GM18502 (cell line): ENCODE measurements around the gene EOMES.
"Not testable (repeated sequence)": the region's sequence is repeated elsewhere in the genome, so short reads cannot be mapped to it uniquely, and the experiment has no call there.

Source experiments
- ATAC-seq: cut with Tn5 transposase; IDR thresholded peaks from one replicate; pipeline ENCODE4 v1.9.1; 2021; ENCODE audit warnings: mild to moderate bottlenecking; ENCODE audit not compliant: unreplicated experiment, poor library complexity

The EOMES gene

DNA sequence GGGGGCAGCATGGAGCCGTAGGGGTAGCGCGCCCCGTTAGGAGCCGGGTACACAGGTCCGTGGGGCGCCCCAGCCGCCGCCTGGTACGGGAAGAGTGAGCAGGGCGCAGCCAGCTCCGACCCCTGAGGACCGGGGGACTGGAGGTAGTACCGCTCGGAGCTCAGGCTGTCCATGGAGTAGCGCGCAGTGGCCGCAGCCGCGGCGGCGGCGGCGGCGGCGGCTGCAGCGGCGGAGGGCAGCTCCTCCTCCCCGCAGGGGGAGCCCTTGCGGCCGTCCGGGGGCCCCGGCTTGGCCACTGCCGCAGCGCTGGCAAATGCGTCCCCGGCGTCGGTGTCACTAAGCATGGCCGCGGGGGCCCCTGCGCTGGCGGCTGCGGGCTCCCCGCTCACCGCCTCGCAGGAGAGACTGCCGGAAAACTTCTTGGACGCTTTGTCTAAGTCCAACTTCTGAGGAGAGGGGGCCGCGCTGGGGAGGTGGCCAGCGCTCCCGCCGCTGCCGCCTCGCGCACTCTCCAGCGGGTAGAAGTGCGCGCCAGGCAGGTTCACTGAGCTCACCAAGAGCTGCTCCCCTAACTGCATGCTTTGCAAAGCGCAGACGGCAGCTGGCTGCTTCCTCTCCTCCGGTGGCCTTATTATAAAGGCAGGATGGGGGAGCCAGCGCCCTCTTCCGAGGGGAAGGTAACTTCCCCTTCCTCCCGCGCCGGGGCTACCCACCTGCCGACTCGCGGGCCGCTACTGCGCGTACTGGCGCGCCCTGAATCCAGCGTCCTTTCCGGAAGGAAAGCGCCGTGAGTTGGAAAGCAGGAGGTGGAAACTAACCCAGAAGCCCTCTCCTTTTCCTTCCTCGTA lies at the start of gene EOMES:
Gene EOMES, minus strand, starts transcription at position 607 of the 848 bp plus-strand sequence. Its CDS starts 29 bp downstream, at position 578.
- peak; percentile 62 for ATAC-seq

DNA sequence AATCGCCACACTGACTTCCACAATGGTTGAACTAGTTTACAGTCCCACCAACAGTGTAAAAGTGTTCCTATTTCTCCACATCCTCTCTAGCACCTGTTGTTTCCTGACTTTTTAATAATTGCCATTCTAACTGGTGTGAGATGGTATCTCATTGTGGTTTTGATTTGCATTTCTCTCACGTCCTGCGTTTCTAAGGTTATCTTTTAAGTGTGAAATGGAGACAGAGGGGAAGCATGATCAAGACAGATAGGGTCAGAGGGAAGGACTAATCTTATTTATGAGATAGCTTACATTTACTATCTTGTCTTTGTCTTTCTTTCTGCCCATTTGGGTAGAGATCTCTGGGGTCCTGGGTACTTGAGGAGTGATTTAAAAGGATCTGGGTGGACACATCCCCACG lies 48.3 kb upstream of the EOMES start:
- ATAC-seq: not testable (repeated sequence)

- ATAC-seq: no peak
Measured at GRCh38 chr3:27767000-27767399, 44.9 kb upstream of the EOMES start.

DNA sequence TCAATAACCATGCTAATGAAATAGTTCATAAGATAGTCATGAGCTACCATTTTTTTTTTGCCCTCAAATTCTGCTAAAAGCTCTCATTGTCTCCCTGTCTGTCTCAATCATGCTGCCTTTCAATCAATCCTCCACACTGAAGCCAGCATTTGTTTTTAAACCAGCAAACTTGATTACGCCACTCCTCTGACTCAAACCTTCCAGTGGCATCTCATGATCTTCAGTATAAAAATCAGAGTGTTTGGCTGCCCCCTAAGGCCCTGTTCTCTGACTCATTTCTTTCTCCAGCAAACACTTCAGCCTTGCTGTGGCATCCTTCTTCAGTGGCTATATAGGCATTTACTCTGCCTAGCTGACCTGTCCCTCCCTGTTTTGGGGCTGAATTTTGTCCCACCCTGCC lies 36.0 kb upstream of the EOMES start:
- ATAC-seq: no peak

GRCh38 chr3:27756877-27757276 lies 34.8 kb upstream of the EOMES start:
- no peak for ATAC-seq

DNA sequence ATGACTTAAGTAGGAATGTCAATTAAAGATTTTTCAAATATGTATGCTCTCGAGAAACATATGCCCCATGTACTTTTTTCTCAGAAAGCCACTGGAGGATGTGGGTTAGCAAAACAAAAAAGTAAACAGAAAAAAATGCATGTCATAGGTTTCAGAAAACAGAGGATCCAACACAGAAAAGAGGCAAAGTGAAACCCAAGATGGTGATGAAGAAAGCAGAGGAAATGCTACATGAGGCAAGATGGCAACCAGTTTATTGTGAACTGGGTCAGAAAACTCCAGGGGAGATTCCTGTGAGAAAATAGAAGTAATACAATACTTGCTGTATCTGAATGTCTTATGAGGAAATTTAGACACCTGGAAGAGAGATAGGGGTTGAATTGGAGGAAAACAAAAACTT lies 30.8 kb upstream of the EOMES start:
- ATAC-seq: no peak

- no peak for ATAC-seq
Measured at GRCh38 chr3:27749643-27750042, 27.5 kb upstream of the EOMES start.

DNA sequence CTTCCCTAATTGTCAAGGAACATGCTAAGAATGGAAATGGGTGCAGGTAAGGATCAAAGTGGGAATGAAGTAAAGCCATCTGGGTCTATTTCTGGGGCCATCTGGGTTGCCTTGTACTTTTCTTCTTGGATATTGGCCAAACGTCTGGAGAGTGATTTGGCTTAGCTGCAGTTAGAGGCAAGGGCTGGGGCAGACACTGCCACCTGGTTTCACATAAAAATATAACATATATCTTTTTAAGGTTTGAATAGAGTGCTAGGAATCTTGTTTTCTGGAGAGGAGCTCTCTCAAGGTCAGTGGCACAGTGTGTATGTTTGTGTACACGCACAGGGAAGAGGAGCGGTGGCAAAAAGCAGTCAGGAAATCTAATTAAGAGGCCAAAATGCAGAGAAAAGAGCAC lies 24.7 kb upstream of the EOMES start:
- ATAC-seq: no peak

DNA sequence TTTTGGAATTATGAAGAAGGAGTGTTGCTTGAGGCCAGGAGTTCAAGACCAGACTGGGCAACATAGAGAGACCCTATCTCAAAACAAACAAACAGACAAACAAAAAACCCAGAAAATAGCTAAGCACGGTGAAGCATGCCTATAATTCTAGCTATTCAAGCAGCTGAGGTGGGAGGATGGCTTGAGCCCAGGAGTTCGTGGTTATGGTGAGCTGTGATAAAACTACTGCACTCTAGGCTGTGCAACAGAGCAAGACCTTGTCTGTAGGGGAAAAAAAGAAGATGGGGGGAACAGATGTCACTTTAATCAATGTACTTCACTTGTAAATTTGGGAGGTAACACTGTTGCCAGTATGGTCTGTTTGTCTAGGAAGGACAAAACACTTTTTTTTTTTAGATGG lies 18.7 kb upstream of the EOMES start:
- ATAC-seq: no peak

GRCh38 chr3:27737091-27737490 lies 15.0 kb upstream of the EOMES start:
- no peak for ATAC-seq

DNA sequence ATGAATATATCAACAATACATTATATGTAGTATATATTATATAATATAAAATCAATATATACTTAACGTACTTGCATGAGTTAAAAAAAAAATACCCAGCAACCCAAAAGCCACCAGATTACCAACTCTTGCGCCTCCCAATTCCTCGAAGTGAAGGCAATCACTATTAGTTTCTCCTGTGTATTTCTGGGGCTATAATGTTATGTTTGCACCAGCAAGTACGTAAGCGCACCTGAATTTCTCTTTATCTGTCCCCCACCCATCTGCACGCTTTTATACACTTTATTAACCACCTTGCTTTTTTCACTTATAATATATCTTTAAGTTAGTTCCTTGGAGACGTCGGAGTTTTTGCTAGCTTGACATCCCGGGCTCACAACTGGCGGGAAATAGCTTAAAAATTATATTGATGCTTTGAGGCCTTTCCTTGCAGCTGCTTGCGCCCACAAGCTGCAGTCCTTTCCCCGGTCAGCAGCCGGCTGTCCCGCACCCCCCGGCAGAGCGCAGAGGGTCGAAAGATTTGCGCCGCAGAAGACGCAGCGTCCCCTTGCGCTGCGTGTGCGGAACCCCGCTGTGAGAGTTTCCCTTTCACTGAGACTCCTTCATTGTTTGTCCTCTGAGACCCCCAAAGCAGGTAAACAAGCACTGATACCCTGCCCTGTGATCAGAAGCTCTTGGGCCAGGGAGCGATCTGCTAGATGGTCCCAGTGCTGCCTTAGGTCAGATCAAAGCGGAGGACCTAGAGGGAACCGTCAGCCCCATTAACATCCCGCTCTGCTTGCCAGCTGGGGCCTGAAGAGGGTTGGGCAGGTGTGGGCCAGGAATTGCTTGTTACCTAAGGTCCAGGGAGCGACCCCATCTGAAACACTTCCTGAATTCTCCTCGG lies 8.9 kb upstream of the EOMES start:
- ATAC-seq: no peak

DNA sequence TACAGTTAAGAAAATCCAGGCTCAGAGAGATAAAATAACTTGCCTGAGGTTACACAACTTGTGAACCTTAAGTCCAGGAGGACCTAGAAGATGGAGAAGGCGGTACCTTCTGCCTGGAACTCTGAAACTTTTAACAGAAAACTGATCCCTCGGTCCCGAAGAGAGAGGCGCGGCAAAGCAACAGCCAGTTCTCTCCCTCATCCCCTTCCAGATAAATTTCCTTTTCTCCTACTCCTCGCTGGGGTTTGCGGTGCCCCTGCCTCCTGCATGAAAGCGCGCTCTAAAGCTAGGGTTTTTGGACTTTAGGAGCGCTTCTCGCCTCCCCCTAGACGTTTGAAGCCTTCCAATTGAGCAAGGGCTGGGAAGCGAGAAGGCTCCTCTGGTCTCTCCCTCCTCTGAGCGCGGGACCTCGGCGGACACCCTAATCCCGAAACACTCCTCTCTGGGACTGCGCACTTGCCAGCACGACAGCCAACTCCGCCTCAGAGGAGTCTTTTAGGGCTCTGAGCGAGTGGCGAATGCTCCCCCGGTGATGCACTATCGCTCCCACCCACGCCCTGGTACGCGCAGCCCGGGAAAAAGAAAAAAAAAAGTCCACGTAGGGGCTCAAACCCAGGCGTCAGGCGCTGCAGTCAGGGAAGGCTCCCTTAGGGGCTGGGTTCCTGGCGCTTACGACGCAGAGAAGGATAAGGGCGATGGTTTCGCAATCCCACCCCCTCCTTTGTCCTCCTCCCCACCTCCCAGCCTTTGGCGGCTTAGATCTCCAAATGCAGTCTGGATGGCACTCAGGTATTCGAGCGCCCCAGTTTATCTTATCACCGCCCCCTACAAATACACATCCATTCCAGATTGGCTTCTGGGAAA lies 7.9 kb upstream of the EOMES start:
- ATAC-seq: no peak

GRCh38 chr3:27729325-27729724 lies 7.2 kb upstream of the EOMES start:
- no peak for ATAC-seq

DNA sequence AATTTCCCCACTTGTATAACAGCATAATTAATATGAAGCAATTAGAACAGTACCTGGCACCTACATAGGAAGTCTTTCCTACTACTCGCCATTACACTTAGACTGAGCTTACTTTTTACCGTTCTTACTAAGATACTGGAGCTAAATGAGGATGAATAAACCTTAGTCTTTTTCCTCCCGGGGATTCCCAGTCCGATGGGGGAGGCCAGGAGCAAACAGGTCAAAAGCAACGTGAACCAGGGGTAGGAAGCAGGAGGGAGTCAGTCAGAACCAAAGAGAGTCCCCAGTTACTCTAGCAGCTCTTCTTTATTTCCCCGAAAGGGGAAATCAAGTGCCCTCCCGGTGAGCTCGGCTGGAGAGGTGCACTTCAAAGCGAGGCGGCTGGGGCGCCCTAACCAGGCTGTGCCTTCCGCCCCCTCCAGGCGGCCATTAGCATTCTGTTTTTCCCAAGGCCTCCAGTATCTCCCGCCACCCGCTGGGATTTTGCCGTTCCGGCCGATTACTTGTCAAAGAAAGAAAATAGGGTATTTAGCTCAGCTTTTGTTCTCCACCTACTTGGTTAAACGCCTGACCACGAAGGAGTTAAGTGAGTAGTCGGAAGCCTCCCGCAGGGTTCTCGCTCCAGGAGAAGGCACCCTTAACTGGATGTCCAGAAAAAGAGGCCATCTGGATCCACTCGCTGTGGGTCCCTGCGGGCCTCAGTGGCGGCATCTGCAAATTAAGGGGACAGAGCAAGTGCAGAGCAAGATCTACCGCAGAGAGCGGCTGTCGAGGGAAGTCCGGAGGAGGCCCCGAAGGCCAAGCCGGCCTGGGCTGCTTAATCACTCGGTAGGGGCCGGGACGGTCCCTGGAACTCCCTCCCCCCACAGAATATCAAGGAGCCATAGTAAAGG lies 6.3 kb upstream of the EOMES start:
- no peak for ATAC-seq

GRCh38 chr3:27726240-27726639 lies 4.1 kb upstream of the EOMES start:
- ATAC-seq: no peak

DNA sequence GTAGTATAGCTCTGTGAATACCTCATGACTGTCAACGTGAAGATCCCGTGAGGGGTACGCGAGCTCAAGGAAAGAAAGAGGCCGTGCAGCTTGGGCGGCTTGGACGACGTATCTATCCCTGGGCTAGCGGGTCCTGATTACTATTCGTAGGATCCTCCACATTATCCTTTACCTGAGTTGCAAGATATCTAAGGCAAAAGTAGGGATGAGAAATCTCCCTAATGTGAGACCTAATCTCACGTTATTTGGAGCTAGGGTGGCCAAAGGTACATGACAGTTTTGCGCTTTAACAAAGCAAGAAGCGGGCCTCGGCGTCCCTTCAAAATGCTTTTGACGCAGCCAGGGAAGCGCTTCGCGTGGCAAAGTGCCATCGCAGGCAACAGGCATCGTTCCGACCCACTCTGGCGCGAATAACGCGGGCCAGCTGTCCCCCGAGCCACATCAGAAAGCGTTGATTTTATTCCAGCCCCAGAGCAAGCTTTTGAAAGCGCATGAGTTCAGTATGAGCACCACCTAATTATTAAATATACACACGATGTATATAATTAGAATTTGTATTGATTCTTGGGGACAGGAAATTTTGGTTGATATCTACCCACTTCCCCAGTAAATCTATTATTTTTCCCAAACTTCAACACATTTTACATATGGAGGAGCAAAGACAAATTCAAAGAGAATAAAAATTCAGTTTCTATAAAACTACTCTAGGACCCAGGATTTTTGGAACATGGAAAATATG lies 2.5 kb upstream of the EOMES start:
- ATAC-seq: no peak

DNA sequence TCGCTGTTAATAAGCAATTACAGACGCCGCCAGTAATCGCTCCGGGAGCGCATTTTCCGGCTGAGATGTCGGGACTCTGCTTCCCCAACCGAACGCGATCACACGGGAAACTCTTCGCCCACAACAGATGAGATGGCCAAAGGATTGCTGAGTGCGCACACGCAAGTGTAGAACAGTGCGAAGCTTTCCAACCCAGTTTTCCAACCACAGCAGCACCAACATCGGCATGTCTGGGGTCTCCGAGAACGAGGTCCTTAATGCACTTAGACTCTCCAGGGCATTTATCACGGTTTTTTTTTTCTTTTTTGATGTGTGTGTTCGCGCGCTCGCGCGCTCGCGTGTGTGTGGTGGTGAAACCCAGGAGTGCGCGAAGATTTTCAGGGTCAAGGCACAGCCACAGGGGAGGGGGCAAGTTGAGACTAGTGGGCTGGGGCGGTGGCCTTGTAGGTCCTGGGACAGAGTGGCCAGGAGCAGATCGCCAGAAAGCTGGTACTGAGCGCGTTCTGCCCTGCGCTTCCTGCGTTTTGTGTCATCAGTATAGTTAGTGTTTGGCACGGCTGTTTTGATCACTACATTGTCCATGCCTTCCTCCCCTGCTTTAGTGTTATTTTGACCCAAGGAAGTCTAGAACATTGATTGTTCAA lies 1.8 kb upstream of the EOMES start:
- ATAC-seq: no peak

GRCh38 chr3:27723456-27723814 lies 1.3 kb upstream of the EOMES start:
- no peak for ATAC-seq
